Neural progenitor cell (in vitro differentiated cells): ENCODE results near the gene PGP.

ENCODE experiments used
- CTCF ChIP-seq: fragments of 200-600 bp; sonication (generic); IDR thresholded peaks from 2 replicates; pipeline ENCODE4 v1.5.1; 2017; ENCODE audit warnings: antibody characterized with exemption, mild to moderate bottlenecking
- EZH2 ChIP-seq: fragments of 200-600 bp; sonication (generic); IDR thresholded peaks from 2 replicates; pipeline ENCODE4 v1.6.1; 2017; ENCODE audit warnings: antibody characterized with exemption, mild to moderate bottlenecking, moderate library complexity
- EZH2phosphoT487 ChIP-seq: fragments of 200-600 bp; sonication (generic); IDR thresholded peaks from 2 replicates; pipeline ENCODE4 v1.6.1; 2017; ENCODE audit warnings: antibody characterized with exemption

GRCh38 chr16:2177561-2177960, 37.1 kb downstream of the PGP start:
- TF ChIP-seq CTCF (no peak), EZH2 (no peak), EZH2phosphoT487 (no peak)
